Muscle layer of colon (tissue), 2 donors: ENCODE results near the gene ALCAM.

ENCODE experiments used
- H3K27ac ChIP-seq: one replicate; pipeline ENCODE4 v1.7.0; 2013; ENCODE audit warnings: low read depth, mild to moderate bottlenecking, low read length, moderate library complexity
- H3K27me3 ChIP-seq, 2 donors: one replicate each; pipeline ENCODE4 v1.7.0; 2013; ENCODE audit warnings: low read length in 2 of 2, mild to moderate bottlenecking in 2 of 2; ENCODE audit not compliant: insufficient read depth in 2 of 2, control insufficient read depth in 1 of 2
- H3K36me3 ChIP-seq: one replicate; pipeline ENCODE4 v1.7.0; 2013; ENCODE audit warnings: mild to moderate bottlenecking, low read length; ENCODE audit not compliant: insufficient read depth
- H3K4me1 ChIP-seq: one replicate; pipeline ENCODE4 v1.7.0; 2013; ENCODE audit warnings: mild to moderate bottlenecking, low read length; ENCODE audit not compliant: insufficient read depth
- H3K4me3 ChIP-seq, 2 donors: one replicate each; pipeline ENCODE4 v1.7.0; 2013; ENCODE audit warnings: low read length in 2 of 2, low read depth in 1 of 2, mild to moderate bottlenecking in 1 of 2, moderate library complexity in 1 of 2
- H3K9ac ChIP-seq: one replicate; pipeline ENCODE4 v1.7.0; 2013; ENCODE audit warnings: low read length
- H3K9me3 ChIP-seq: one replicate; pipeline ENCODE4 v1.7.0; 2013; ENCODE audit warnings: mild to moderate bottlenecking, low read length
- donor health status: abdominal sarcoma.
- donor health status: Adenocarcinoma of cecum.

ALCAM gene

DNA sequence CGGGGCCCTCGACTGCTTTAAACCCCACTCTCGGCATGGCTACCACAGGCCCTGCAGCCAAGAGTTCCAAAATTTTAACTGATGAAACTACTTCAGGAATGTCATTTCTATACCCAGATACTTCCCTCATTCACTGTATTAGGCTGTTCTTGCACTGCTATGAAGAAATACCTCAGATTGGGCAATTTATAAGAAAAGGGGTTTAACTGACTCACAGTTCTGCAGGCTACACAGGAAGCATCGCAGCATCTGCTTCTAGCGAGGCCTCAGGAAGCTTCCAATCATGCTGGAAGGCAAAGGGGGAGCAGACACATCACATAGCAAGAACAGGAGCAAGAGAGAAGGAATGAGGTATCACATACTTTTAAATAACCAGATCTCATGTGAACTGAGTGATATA is 21.6 kb upstream of the ALCAM start:
- Histone ChIP-seq H3K9ac (no peak overlapping the region), H3K36me3 (no peaks in the 10 kb centered on the region), H3K27ac (no peak overlapping the region)

DNA sequence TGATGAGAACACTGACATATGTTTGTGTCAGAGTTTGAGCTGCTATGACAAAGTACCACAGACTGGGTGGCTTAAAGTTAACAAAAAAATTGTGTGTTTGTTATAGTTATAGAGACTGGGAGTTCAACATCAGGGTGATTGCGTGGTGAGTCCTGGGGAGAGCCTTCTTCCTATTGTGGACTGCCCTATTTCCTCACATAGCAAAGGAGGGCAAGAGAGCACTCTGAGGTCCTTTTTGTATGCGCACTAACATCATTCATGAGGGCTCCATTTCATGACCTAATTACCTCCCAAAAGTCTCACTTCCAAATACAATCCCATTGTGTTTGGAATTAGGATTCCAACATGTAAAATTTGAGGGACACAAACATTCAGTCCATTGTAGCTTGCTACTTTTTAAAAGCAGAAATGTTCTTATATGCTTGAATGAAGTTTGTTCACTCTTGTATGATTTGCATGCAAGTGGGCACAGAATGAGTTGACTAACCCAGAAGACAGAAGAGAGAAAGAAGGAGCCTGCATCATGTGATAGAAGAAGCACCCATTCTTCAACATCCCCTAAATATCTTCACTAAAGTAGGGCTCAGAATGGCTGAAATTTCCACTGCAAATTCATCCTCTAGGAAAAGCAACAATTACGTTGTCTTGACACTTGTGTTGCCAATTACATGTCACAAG is 18.9 kb upstream of the ALCAM start:
- Histone ChIP-seq H3K9ac (no peak overlapping the region), H3K4me3 (no peak overlapping the region), H3K36me3 (no peaks in the 10 kb centered on the region), H3K27me3 (no peaks in the 10 kb centered on the region), H3K9me3 (no peaks in the 10 kb centered on the region), H3K4me1 (no peaks in the 10 kb centered on the region), H3K27ac (no peak overlapping the region)

More for the DNA sequence above, 21.6 kb upstream of the ALCAM start:
- Histone ChIP-seq H3K4me1 (no peaks in the 10 kb centered on the region), H3K9me3 (no peaks in the 10 kb centered on the region), H3K27me3 (no peaks in the 10 kb centered on the region), H3K4me3 (no peak overlapping the region)

- H3K9me3 ChIP-seq = no peaks in the 10 kb centered on the region
- H3K27ac ChIP-seq = no peak overlapping the region
- peaks cover 0 to 5% of the 10 kb centered on the region in 2 donors for H3K27me3 ChIP-seq
- H3K36me3 ChIP-seq = no peaks in the 10 kb centered on the region
- H3K4me1 ChIP-seq = no peaks in the 10 kb centered on the region
- H3K4me3 ChIP-seq = no peak overlapping the region
- no peak overlapping the region for H3K9ac ChIP-seq
These were observed 18.4 kb upstream of the ALCAM start for GRCh38 chr3:105348307-105348706.

DNA sequence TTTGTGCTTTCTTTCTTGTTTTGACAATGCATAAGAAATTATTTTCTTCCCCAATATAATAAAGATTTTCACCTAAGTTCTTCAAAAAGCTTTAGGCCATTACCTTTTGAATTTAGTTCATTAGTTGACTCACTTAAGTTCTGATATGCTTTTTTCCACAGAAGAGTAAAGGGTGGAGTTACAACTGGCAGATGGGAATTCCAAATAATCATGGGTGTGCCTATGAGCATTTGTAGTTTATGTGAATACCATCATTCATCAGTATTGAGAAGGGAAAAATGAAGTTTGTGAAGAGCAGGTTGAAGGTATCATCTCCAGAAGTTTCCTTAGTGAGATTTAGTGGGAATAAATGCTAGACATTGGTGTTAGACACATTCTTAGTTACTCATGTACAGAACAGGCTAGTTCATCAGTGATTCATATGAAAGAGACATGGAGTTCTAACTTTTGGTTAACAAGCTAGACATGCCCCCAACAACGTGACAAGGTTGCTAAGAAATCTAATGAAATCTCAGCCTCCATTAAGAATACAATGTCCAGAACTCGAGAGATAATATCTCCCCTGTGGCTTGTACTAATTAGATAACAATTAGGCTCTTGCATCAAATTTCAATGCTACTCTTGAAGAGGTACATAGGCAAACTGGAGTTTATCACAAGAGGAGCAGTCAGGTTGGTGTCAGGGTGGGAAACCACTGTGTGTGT is 16.9 kb upstream of the ALCAM start:
- no peaks in the 10 kb centered on the region for H3K9me3 ChIP-seq
- no peaks in the 10 kb centered on the region for H3K4me1 ChIP-seq
- no peak overlapping the region for H3K9ac ChIP-seq
- peaks cover 0 to 19% of the 10 kb centered on the region in 2 donors for H3K27me3 ChIP-seq
- no peaks in the 10 kb centered on the region for H3K36me3 ChIP-seq
- H3K27ac ChIP-seq = no peak overlapping the region
- H3K4me3 ChIP-seq = no peak overlapping the region

GRCh38 chr3:105351821-105352220 is 14.9 kb upstream of the ALCAM start:
- Histone ChIP-seq H3K27me3 (peaks cover 0 to 19% of the 10 kb centered on the region in 2 donors), H3K4me1 (no peaks in the 10 kb centered on the region), H3K9ac (no peak overlapping the region), H3K9me3 (no peaks in the 10 kb centered on the region), H3K36me3 (no peaks in the 10 kb centered on the region), H3K4me3 (no peak overlapping the region), H3K27ac (no peak overlapping the region)

DNA sequence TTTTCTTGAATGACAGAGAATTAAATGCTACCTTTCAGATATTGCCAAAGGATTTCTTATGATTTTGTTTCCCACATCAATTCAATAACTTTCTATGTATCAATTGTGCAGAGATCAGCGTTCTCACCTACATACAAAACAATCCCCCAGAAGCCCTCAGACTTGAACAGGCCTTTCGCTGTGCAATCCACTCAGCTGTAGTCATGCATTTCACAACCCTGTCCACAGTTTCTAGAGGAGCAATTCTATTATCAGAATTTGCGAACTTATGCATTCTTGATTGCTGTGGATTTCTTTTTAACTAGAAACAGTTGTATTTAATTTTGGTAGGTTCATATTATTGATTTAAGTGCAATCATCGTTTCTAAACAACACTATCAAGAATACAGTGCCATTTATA is 13.7 kb upstream of the ALCAM start:
- Histone ChIP-seq H3K9ac (no peak overlapping the region), H3K4me1 (no peaks in the 10 kb centered on the region), H3K9me3 (no peaks in the 10 kb centered on the region), H3K27me3 (peaks cover 0 to 19% of the 10 kb centered on the region in 2 donors), H3K36me3 (no peaks in the 10 kb centered on the region), H3K27ac (no peak overlapping the region), H3K4me3 (no peak overlapping the region)

DNA sequence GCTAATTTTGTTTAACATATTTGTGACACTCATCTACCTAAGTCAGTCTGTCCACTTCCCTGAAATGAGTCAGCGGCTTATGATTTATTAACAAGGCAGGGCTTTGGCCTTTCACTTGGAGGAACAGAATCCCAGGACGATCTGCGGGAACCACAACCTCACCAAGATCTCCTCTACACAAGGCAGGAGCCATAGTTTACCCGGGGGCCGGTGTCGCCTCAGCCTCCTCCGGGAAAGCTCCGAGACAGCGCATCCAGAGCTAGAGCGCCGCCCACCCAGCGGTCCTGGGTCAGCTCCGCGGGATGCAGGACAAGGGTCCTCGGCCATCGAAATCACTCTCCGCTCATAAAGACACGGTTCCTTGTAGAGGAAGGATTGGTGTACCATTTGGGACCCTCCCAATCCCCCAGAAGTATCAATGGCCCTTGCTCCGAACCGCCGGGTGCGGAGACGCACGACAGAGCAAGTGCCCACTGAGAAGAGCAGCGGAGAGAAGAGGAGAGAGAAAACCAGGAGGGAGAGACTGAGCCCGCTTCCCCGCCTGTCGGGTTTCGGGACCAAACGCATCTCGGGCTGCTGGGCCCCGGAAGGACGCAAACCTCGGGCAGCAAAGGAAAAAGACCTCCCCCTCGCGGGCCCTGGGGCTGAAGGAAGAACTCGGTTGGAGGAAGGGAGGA is 13.1 kb upstream of the ALCAM start:
- no peak overlapping the region for H3K27ac ChIP-seq
- H3K4me1 ChIP-seq = no peaks in the 10 kb centered on the region
- H3K9ac ChIP-seq = no peak overlapping the region
- H3K36me3 ChIP-seq = no peaks in the 10 kb centered on the region
- peak overlapping the region in 1 of 2 donors; percentile 31 for H3K4me3 ChIP-seq
- H3K27me3 ChIP-seq = peaks cover 0 to 19% of the 10 kb centered on the region in 2 donors
- H3K9me3 ChIP-seq = no peaks in the 10 kb centered on the region

DNA sequence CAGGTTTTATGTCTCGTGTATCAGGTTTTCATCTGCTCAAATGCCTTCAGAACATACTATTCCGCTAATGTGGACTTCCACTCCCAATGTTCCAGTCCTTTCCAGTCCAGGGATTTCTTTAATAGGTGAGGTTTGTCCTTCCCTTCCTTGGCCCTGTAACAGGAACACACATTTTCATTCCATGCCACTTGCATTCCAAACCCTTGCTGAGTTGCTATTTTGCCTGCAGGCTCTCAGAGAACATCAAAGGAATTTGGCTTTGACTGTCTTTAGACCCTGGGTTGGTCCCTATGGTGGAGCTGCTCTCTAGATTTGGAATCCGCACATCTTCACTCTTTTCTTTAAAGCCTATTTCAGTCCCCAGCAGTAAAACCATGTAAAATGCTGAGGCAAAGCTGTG is 12.3 kb upstream of the ALCAM start:
- H3K4me1 ChIP-seq = no peaks in the 10 kb centered on the region
- H3K9me3 ChIP-seq = no peaks in the 10 kb centered on the region
- no peak overlapping the region for H3K27ac ChIP-seq
- no peaks in the 10 kb centered on the region for H3K36me3 ChIP-seq
- H3K27me3 ChIP-seq = peaks cover 0 to 19% of the 10 kb centered on the region in 2 donors
- H3K4me3 ChIP-seq = no peak overlapping the region
- no peak overlapping the region for H3K9ac ChIP-seq

DNA sequence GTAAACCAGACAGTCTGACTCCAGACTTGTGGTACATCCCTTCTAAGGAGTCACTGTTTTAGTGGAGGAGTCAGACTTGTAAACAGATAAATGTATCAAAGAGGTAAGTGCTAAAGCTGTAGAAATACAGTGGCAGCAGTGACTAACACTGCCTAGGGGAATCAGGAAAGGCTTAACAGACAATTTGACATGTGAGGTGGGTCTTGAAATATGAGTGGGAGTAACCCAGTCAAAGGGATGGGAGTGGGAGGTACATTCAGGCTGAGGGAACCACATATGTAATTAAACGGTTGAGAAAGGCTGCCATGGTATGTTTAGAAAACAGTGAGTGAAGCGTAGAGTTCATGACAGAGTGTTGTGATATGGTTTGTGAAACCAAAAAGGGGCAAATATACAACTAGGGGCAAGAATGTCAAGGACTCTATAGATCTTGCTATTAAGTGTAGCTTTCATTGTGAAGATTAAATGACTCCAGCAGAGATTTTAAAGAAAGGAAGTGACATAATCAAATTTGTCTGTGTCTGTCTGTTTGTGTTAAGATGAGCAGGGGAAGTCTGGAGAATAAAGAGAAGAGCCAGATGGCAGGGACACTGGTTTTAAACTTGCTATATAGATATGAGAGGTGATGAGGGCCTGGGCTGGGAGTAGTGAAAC is 11.2 kb upstream of the ALCAM start:
- Histone ChIP-seq H3K36me3 (no peaks in the 10 kb centered on the region), H3K27ac (no peak overlapping the region), H3K9ac (no peak overlapping the region), H3K27me3 (peaks cover 0 to 19% of the 10 kb centered on the region in 2 donors), H3K4me1 (no peaks in the 10 kb centered on the region), H3K9me3 (no peaks in the 10 kb centered on the region), H3K4me3 (no peak overlapping the region)

GRCh38 chr3:105356396-105356795 is 10.3 kb upstream of the ALCAM start:
- Histone ChIP-seq H3K9ac (no peak overlapping the region), H3K4me3 (no peak overlapping the region), H3K27ac (no peak overlapping the region), H3K36me3 (no peaks in the 10 kb centered on the region), H3K4me1 (no peaks in the 10 kb centered on the region), H3K27me3 (peaks cover 0 to 19% of the 10 kb centered on the region in 2 donors), H3K9me3 (no peaks in the 10 kb centered on the region)

GRCh38 chr3:105356988-105357387 is 9.7 kb upstream of the ALCAM start:
- Histone ChIP-seq H3K4me1 (no peaks in the 10 kb centered on the region), H3K9ac (no peak overlapping the region), H3K9me3 (no peaks in the 10 kb centered on the region), H3K27me3 (peaks cover 0 to 19% of the 10 kb centered on the region in 2 donors), H3K27ac (no peak overlapping the region), H3K36me3 (no peaks in the 10 kb centered on the region), H3K4me3 (no peak overlapping the region)
